Fibroblast of pulmonary artery (primary cell): Measurements from ENCODE around the gene RGL1.

ENCODE experiments used
- DNase-seq: peaks from one replicate; pipeline ENCODE4 v3.0.0-alpha.2; 2010; ENCODE audit warnings: low read depth
- H3K4me3 ChIP-seq: replicated peaks from 2 replicates; pipeline ENCODE4 v1.5.1; 2011; ENCODE audit warnings: low read depth, mild to moderate bottlenecking, control low read depth, low read length, moderate library complexity
- CTCF ChIP-seq: IDR thresholded peaks from 2 replicates; pipeline ENCODE4 v1.5.1; 2011; ENCODE audit warnings: mild to moderate bottlenecking, control low read depth, low read length, inconsistent platforms; ENCODE audit errors: missing control alignments

Gene RGL1

GRCh38 chr1:183883623-183884022 is 78.7 kb downstream of the RGL1 start:
- no peak for DNase-seq
- TF ChIP-seq CTCF: no peak
- H3K4me3 ChIP-seq: no peak overlapping the region

GRCh38 chr1:183884526-183884925 is 79.6 kb downstream of the RGL1 start:
- no peak for DNase-seq
- no peak for TF ChIP-seq CTCF
- H3K4me3 ChIP-seq: no peak overlapping the region

GRCh38 chr1:183885142-183885735 is 80.3 kb downstream of the RGL1 start:
- TF ChIP-seq CTCF: no peak
- H3K4me3 ChIP-seq: no peak overlapping the region
- DNase-seq: no peak

- H3K4me3 ChIP-seq: no peak overlapping the region
- DNase-seq: no peak
- no peak for TF ChIP-seq CTCF
Measured at GRCh38 chr1:183886083-183886828, 81.3 kb downstream of the RGL1 start.

- DNase-seq: no peak
- no peak overlapping the region for H3K4me3 ChIP-seq
Measured at GRCh38 chr1:183886853-183887252, 81.9 kb downstream of the RGL1 start.

More at GRCh38 chr1:183886853-183887252, 81.9 kb downstream of the RGL1 start:
- TF ChIP-seq CTCF: no peak
